Suppressor macrophage treated with lipopolysaccharide for 1 hour (primary cell): ENCODE data around the gene ATP13A3.

Source experiments
- DNase-seq, 3 donors: peaks; one replicate each; pipeline ENCODE4 v3.0.0-alpha.2; 2020 to 2022

The ATP13A3 gene

DNA sequence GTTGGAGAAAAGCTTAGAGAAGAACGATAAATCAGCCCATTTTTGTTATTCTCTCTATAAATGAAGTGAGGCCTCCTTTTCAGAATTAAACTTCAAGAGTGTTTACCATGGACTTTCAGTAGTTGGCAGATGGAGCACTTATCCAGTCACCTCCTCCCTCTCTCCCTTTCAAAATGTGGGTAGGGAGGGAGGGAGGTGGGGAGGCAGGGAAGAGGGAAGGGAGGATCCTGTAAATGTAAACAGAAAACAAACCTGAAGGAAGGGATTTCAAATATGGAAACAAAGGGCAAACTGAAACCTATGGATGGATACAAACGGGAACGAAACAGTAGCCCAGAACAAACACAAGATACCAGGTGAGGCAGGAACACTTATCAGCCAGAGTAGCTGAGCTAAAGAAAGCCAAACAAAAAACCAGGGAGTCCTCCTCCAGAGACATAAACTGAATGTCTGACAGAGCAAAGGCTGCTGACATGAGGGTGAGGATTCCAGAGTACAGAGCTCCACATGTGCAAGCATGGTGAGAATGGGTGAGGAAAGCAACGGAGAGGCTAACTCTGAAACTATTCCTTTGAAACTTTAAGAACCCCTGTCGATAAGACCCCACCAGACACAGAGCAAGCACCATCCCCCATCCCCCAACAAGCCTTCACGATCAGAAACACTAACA is 46.8 kb downstream of the ATP13A3 start:
- no peak for DNase-seq

DNA sequence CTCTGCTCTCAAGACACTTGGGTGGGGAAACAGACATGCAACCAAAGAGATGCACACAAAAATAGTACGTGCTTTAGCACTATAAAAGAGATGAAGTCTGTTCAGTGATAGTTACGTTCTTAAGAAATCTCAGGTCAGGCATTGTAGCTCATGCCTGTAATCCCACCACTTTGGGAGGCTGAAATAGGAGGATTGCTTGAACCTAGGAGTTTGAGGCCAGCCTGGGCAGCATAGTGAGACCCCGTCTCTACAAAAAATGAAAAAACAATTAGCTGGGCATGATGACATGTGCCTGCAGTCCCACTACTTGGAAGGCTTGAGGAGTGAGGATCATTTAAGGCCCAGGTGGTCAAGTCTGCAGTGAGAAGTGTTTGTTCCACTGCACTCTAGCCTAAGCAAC is 52.3 kb downstream of the ATP13A3 start:
- no peak for DNase-seq

DNA sequence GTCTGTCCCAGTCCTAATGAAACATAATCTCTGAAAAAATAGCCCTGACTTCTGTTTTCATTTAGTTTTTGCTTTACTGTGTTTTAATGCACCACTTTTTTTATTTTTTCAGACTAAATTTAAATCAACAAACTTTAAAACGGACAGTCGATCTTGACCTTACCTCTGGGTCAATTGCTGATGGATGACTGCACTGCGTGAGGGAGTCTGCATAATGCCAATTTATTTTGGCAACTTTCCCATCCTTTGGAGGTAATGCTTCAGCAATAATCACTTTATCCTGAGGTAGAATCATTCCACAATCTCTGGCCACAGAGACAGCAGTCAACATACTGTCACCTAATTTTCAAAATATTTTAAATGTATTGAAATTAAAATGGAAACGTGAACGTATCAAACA is 55.2 kb downstream of the ATP13A3 start:
- DNase-seq: no peak

DNA sequence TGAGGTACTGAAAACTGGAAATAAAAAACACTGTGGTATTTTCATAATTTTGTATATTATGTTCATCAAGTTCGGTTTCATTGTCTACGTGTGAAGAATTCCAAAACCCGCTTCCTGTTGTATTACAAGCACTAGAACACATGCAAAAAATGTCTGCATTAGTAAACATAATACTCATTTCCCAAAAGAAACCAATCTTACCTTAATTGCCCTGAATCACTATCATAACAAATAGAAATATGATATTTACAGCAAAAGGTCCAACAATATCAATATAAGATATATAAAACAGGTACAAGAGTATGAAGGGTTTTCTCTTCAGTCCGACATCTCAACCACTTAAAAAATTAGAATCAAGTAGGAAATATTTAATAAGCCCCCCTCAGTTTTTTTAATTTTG is 61.4 kb downstream of the ATP13A3 start:
- DNase-seq: no peak

DNA sequence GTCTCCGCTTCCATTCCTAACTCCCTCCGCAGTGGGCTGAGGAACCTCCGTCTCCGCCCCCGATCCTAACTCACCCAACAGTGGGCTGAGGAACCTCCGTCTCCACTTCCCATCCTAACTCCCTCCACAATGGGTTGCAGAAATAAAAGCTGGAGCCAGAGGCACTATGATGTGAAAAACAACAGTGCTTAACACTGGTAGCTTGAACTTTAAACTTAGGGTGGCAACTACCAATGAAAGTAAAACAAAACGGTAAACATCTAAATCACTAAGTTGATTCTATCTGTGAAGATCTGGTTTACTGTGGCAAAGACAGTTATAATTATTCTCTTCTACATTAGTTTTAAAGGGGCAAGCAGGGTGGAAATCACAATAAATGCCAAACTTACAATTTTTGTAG is 61.8 kb downstream of the ATP13A3 start:
- DNase-seq: no peak

DNA sequence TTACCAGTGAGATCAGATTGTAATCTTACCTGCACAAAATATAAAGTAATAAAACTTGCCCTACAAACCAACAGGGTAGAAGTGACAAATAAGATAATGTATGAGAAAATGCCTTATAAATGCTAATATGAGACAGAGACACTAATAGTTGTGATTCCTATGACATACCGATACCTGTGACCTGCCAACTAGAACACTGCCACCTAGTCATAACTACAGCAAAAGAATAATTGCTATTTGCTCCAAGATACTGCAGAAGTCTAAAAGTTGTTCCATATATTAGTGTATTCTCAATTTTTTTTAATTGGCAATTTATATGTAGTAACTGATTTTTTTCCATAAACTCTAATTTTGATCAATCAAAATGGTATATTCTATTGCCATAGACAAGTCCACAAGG is 62.4 kb downstream of the ATP13A3 start:
- DNase-seq: no peak

DNA sequence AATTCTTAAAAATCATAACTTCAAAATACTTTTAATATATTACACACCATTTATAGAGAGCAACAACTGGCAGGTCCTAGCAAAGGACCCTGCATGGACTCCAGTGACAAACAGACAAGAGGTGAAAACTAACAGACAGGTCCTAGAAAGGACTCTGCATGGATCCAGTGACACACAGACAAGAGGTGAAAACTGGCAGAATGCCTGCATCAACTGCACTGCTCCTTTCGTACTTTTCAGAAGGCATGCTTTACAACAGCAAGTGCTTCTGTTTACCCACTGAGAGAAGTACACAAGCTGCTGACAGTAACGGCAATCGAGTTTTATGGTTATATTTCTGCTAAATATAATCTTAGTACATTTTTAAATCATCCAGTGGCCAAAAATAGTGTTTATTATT is 63.5 kb downstream of the ATP13A3 start:
- no peak for DNase-seq

DNA sequence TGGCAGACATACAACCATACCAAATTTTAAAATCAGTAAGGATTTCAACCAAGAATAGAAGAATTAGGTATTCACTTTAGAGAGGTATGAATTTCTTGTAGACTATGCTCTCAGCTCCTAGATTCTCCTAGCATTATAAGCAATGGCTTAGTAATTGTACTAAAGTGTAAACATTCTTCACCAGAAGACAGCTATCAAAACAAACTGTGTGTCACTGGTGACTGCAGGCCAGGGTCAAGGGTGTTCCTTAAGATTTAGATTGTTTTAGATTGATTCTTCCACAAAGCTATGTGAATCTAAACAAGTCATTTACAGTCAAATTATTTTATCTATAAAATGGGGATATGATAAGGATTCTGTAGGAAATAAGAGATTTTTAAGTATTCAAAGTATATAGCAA is 64.6 kb downstream of the ATP13A3 start:
- no peak for DNase-seq

DNA sequence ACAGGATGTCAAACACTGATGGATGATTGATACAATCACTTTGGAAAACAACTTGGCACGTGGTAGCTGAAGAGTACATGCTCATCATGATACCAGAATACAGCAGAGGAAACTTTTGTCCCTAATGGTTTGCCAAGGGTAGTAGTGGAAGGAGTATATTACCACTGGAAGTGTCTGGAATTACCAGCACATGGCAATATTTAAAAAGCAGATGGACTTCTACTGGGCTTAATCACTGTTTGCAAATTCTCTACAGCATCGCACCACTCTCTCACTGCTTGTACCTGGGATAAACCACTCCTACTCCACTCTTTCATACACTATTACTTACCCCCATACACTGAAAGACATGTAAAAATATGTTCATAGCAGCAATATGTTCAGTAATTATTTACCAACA is 68.1 kb downstream of the ATP13A3 start:
- DNase-seq: no peak

DNA sequence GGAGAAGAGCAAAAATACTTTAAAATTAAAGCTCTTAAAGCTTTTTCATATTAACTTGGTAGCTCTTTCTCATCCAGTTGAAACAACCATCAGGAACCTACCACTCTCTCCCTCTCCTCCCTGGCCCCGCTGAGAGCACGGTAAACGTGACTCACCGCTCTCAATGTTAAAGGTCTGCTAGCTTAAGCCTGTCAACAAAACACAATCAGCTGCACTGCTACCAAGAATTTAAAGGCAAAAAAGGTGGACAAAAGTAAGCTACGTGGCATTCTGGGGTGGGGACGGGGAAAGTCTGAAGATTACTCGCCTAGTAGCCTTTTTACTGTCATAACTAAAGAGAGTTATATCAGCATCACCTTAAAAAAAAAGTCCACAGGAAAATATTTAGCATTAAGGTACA is 79.4 kb downstream of the ATP13A3 start:
- DNase-seq: peak in 1 of 3 donors; percentile 11

DNA sequence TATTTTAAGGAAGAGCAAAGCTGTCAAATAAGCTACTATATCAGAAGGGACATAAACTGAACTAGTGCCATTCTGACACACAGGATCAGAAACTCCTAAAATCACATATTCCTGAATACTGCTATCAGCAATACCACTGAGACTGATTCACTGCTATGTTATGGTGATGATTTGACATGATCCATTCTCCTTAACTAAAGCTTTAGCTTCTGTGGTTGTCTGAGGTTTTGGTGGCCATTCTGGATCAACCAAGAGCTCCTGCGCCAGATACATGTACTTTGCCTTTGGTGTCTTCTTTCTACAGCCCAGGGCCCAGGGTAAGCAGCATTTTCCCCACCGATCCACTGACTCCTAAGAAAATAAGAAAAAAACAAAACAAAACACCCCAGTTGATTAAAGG is 81.0 kb downstream of the ATP13A3 start:
- DNase-seq: peak in 1 of 3 donors; percentile 2

DNA sequence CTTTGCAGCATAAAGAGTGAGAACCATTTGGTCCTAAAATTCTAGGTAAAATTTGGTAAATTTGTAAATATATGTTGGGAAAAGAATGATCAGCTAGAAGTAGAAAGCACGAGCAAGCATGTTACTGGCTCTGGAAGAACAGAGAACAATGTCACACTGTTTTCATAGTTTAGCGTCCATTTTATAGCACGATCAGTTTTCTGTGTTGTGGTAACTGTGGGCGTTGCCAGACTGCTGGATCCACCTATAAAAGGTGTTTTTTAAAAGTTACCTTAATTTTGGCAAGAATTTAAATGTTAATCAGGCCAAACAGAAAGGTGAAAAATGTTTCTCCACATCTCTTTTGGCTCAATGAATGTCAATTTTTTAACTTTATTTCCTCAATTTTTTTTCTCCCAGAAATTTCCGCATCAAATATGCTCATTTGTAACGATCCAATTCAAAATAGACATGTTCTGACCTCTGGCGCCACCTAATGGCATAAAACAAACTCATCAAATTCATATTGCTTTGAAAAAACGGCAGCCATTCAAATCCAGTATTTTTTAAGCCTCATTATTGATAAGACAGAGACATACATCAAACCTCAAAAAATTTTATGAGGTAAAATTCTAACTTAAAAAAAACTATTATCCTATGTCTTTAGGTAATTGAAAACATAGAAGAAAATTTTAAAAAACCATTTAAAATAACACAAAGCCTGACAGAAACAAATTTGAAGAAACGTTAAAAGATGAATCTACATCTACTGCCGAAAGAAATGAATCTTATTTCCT is 82.2 kb downstream of the ATP13A3 start:
- DNase-seq: peak; percentile 74 to 80 (median 77)

DNA sequence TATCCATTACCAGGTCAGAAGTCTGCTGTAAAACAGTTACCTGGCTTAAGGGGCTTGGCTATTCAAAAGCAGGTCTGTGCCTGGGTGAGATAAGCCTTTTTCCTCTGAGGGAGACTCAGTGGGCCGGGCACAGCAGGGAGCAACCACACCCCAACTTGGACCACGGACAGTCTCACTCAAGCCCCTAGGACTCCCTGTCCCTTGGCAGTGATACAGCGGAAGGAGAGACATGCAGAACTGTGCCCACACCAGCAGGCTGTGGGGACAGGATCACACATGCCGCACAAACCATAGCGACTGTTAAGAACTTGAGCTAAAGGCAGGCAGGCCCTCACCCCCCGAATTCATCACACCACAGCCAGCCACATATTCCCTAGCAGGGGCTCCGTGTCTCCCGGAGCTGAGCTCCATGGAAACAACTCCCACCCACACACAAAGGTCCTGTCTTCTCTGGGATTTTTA is 84.9 kb downstream of the ATP13A3 start:
- peak in 1 of 3 donors; percentile 14 for DNase-seq

DNA sequence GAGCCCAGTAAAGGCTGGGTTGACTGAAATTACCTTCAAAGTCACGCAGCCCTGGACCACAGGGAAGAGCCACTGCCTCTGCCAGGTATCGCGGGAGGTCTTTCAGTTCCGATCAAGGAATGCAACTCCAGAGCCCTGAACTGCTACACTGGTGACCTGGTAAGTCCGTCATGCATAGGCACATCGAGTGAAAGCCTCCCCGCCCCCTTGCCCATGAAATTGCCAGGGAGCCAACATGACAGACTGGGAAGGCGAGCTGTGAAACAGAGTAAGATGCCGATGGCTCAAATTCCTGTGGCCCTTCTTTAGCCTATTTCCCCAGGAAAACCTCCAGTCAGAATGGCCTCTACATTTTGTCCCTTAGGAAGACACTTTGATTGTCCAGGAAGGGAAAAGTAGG is 85.5 kb downstream of the ATP13A3 start:
- peak in 1 of 3 donors; percentile 13 for DNase-seq

DNA sequence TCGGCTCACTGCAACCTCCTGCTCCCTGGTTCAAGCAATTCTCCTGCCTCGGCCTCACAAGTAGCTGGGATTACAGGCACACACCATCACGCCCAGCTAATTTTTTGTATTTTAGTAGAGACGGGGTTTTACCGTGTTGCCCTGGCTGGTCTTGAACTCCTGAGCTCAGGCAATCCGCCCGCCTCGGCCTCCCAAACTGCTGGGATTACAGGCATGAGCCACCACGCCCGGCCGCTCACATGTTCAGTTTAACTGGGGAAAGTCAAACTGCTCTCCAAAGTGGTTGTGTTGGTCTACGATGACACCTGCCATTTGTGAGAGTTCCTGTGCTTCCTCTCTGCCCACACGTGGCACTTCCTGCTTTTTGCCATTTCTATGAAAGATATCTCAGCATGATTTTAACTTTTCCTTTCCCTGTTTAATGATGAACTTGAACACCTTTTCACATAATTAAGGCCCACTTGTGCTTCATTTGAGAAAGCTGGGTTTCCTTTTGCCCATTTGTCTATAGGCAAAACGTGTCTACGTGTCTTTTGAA is 86.9 kb downstream of the ATP13A3 start:
- peak in 1 of 3 donors; percentile 36 for DNase-seq

DNA sequence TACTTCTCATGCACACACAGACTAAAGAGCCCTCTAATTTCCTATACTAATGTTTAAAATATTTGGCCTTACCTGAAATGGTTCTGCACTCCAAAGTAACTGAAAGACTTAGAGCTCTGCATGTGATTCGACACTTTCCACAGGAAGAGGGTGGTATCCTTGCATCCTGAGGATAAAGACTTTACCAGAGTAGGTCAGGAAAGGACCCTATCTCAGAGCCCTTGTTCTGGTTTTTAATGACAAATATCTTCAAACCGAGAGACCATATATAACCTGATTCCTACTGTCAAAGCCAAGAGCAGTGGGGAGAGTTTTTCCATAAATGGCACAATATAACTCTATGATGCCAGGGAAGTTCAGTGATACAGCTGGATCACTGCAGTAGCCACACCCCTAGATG is 87.6 kb downstream of the ATP13A3 start, which contains the start of gene GP5:
TSS of gene GP5 (minus strand) at position 101 of the 400 bp plus-strand sequence. CDS start 984 bp downstream, outside the sequence.
- DNase-seq: no peak

DNA sequence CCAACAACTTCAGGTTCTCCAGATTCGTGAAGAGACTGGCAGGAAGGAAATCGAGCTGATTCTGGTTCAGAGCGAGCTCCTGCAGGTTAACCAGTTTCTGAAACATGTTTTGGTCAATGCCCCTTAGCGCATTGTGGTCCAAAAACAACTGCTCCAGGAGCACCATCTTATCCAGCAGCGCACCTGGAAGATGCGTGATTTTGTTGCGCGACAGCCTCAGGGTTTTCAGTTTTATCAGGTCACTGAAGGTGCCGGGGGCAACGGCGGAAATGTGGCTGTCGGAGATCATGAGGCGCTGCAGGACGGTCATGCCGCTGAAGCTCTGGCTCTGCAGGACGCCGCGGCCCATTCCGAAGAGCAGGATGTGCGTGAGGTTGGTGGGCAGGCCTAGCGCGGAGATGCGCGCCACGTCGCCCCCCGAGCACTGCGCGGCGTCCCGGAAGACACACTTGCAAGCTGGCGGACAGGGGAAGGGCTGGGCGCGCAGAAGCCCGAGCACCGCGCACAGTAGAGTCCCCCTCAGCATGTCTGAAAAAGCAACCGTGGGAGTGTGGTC is 89.0 kb downstream of the ATP13A3 start:
- peak in 1 of 3 donors; percentile 5 for DNase-seq

DNA sequence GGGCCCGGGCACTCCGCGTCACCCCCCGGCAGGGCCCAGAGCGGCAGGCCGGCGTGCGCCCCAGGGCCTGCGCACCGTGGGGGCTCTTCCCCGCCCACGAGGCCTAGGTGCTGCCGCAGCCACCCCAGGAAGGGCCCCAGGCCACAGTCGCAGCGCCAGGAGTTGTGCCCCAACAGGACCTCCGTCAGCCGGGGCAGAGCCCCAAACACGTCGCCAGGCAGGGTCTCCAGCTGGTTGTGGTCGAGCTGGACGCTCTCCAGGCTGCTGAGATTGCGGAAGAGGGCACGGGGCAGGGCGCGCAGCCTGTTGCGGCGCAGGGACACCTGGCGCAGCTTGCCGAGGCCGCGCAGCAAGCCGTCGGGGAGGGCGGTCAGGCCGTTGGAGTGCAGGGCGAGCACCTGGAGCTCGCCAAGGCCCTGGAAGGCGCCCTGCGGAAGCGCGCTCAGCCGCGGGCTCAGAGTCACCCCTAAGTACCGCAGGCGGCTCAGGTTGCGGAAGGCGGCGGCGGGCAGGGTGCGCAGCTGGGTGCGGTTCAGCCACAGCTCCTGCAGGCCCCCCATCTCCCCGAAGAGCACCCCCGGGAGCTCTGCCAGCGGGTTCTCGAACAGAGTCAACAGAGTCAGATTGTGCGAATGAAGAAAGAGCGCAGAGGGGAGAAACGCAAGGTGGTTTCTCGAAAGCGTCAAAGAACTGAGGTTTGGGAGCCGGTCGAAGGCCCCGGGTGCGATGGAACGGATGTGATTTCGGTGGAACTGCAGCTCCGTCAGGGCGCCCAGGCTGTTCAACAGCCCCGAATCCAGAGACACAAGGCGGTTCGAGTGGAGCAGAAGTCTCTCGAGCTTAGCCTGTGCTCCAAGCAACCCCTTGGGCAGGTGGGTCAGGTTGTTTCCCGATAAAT is 89.7 kb downstream of the ATP13A3 start:
- peak in 2 of 3 donors; percentile 3 to 23 for DNase-seq

DNA sequence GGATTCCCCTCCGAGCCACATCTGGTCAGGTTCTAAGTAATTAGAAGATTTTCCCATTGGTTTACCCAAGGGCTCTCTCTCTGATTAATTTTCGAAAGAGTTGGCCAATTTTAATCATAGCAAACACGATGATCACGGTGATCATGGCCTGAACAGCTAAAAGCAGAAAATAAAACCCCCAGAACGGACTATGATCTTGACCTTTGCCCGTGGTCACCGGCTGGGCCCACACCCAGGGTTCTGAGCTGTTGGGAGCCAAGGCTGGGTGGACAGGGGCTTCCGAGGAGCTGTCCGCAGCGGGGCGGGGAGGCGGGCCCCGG is 90.3 kb downstream of the ATP13A3 start:
- DNase-seq: no peak

DNA sequence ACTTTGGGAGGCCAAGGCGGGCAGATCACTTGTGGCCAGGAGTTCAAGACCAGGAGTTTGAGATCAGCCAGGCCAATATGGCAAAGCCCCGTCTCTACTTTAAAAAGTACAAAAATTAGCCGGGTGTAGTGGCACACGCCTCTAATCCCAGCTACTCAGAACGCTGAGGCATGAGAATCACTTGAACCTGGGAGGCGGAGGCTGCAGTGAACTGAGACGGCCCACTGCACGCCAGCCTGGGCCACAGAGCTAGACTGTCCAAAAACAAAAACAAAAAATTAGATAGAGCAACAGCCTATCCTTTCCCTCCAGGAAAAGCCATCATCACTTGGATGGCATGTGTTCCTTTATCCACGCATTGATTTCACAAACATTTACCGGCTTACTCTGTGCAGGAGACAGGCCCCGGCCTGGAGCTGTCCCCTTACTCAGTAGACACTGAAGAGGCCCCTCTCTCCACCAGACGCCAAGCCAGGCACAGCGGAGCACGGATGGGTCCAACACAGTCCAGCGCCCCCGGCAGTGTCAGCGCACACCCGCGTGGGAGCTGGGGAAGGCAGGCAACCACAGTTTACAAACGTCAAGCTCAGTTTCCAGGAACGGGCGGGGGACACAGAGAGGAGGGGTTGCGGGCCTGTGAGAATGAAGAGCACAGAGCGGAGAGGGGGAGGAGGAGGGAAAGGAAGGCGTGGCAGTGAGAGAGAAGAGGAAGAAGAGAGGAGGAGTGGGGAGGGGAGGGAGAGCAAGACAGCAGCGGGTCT is 90.8 kb downstream of the ATP13A3 start:
- DNase-seq: peak in 2 of 3 donors; percentile 44 to 52

DNA sequence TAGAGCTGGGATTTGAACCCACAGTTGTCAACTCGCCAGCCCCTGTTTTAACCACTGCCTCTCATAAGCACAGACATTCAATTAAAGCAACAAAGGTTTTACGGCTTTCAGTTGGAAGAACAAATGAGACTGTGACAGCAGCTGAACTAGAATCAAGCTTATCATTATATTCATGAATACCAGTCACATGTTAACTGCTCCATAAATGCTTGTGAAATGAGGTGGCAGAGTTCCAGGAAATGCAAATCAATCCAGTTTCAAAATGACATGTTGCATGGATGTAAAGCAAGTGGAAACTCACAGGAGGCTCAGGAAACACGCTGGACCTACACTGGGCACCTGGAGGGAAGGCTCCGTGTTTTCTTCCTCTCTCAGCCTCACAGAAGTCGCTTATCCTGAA is 91.6 kb downstream of the ATP13A3 start:
- DNase-seq: no peak

DNA sequence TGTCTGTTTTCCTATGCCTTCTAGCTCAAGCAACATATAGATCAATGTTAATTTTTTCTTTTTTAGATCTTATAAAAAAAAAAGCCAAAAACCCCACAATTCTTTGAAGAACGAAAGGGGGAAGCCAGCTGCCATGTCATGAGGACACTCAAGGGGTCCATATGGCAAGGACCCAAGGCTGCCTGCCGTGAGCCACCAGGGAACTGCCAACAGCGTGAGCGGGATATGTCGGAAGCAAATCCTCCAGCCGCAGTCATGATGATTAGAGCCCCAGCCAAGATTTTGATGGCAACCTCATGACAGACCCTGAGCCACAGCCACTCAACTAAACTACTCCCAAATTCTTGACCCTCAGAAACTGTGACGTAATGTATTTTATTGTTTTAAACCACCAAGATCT is 94.2 kb downstream of the ATP13A3 start:
- no peak for DNase-seq
